ENCODE data around the gene TSPAN5. TPM values are rescaled to one million over a fixed set of nuclear protein-coding genes. Genes with fewer than 3 reads are reported as not detected.

Gene TSPAN5
- total and polyA plus RNA-seq, 9 of the 15 experiments (the other 6 are each of a cell fraction or from before 2014, with no cell fraction given), result 0.58 to 6.6 (median 0.73) TPM

- H2AFZ ChIP-seq (ENCODE audit: low read depth, low read length), result no peak overlapping the region
- POLR2A ChIA-PET, result no interaction called here
- no peaks in the 10 kb centered on the region for H3K27me3 ChIP-seq (ENCODE audit: control insufficient read depth in 2 of 2, insufficient read depth in 2 of 2, low read length in 2 of 2)
- no peak overlapping the region for H3K9ac ChIP-seq (ENCODE audit: insufficient read depth in 1 of 2, low read depth in 2 of 2, low read length in 2 of 2)
- in situ Hi-C loops (cut with MboI), result no loop called here
- no peaks in the 10 kb centered on the region for H3K79me2 ChIP-seq (ENCODE audit: control insufficient read depth, insufficient read depth, low read length)
- no peaks in the 10 kb centered on the region for H3K9me3 ChIP-seq (replicated peaks; ENCODE audit: control insufficient read depth, insufficient read depth, low read depth, low read length)
- no peak overlapping the region for H3K27ac ChIP-seq (ENCODE audit: extremely low read depth, low read depth, low read length)
- ATAC-seq (no peak), FAIRE-seq (no peak), DNase-seq (ENCODE audit: extremely low read depth in 1 of 4, low spot score in 3 of 4) (no peak)
- CTCF ChIA-PET (ENCODE audit: low intra/inter-chr PET ratio), result no interaction called here
- H3K4me1 ChIP-seq (replicated peaks in 1 of 2; ENCODE audit: control insufficient read depth in 2 of 2, insufficient read depth in 2 of 2, low read length in 2 of 2), result no peaks in the 10 kb centered on the region
- H3K4me3 ChIP-seq, result no peak overlapping the region
- H3K4me2 ChIP-seq (ENCODE audit: insufficient read depth, low read length), result no peak overlapping the region
- peaks cover 25% of the 10 kb centered on the region; the same call in 1 of the 3 replicates for H3K36me3 ChIP-seq (ENCODE audit: control insufficient read depth, insufficient read depth, low read length)
- 85% methylated on average over 5 of the region's 5 CpGs for WGBS (ENCODE audit: insufficient coverage, low coverage, missing lambda C conversion rate)
- H3K9me1 ChIP-seq (ENCODE audit: control insufficient read depth, insufficient read depth, low read length), result no peaks in the 10 kb centered on the region
- intact Hi-C loops (cut with micrococcal nuclease), result no loop called here
- no TSS peak for BruUV-seq (replicated peaks)
- no peaks in the 10 kb centered on the region for H4K20me1 ChIP-seq (replicated peaks; ENCODE audit: control insufficient read depth, insufficient read depth, low read length)
- TF ChIP-seq YY1 (IDR thresholded peaks at IDR 0.05; ENCODE audit: borderline replicate concordance in 1 of 3, control insufficient read depth in 1 of 3, extremely low read depth in 1 of 3, insufficient read depth in 3 of 3, insufficient read length in 1 of 3, insufficient replicate concordance in 2 of 3, low read depth in 1 of 3, low read length in 2 of 3) (no peak), DEAF1 (CRISPR knock-in tag; IDR thresholded peaks at IDR 0.05) (no peak), HDAC1 (IDR thresholded peaks at IDR 0.05) (no peak), FOS (IDR thresholded peaks at IDR 0.05; ENCODE audit: extremely low read depth, insufficient read length) (no peak), FOXO4 (CRISPR knock-in tag; IDR thresholded peaks at IDR 0.05) (no peak), GTF2B (IDR thresholded peaks at IDR 0.05; ENCODE audit: extremely low read depth, insufficient read length) (no peak), MBD1 (CRISPR knock-in tag; IDR thresholded peaks at IDR 0.05) (no peak), RBM22 (IDR thresholded peaks at IDR 0.05; ENCODE audit: low read depth, low read length, poor library complexity, severe bottlenecking) (no peak), ARNT (IDR thresholded peaks at IDR 0.05) (no peak), RHOXF2B (CRISPR knock-in tag; conservative IDR thresholded peaks at IDR 0.05) (no peak), TAL1 (IDR thresholded peaks at IDR 0.05) (no peak), SP2 (IDR thresholded peaks at IDR 0.05; ENCODE audit: extremely low read depth, low read depth, low read length, poor library complexity, severe bottlenecking) (no peak), ASH1L (IDR thresholded peaks at IDR 0.05; ENCODE audit: borderline replicate concordance, low read depth, partially characterized antibody) (no peak), SRF (CRISPR knock-in tag; IDR thresholded peaks at IDR 0.05) (no peak), FOXK1 (CRISPR knock-in tag; IDR thresholded peaks at IDR 0.05; ENCODE audit: borderline replicate concordance) (no peak)
Measured at GRCh38 chr4:98421111-98421510, 237.3 kb downstream of the TSPAN5 start.

Measured in K562 (cell line).